ENCODE results near the gene GPC3. TPM values are rescaled to one million over a fixed set of nuclear protein-coding genes. Genes with fewer than 3 reads are reported as not detected.

The GPC3 gene
- total RNA-seq, 2 donors from 2014 or later, result 0.66 to 1.4 TPM

- H3K36me3 Mint-ChIP-seq, result no peaks in the 10 kb centered on the region
- no peak for ATAC-seq
- H3K9me3 Mint-ChIP-seq, result no peaks in the 10 kb centered on the region
- no peak for DNase-seq (ENCODE audit: low spot score in 2 of 2)
- H3K27ac Mint-ChIP-seq, result no peak overlapping the region
These were observed 126.1 kb downstream of the GPC3 start for GRCh38 chrX:133859336-133859735.

- Mint-ChIP-seq H3K9me3 (no peaks in the 10 kb centered on the region), H3K27ac (no peak overlapping the region), H3K36me3 (no peaks in the 10 kb centered on the region)
- DNase-seq (ENCODE audit: low spot score in 2 of 2), result no peak
- no peak for ATAC-seq
These were observed 127.6 kb downstream of the GPC3 start for GRCh38 chrX:133857640-133858269.

DNA sequence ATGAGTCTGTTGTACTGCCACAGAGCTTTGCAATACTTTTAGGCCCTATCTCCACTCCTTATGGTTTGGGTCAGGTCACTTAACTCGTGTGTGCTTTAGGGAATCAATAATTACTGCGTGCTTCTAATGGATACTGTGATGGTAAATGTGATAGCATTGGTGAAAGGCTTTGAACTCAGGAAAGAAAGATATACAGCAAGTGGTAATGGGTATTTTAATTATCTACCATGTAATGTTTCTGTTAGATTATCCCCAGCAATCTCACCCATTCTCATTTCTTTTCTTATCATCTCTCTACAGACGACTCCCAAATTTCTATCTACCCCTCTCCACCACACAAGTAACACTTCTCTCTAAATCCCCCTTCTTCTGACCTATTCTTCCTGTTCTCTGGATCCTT is 128.6 kb downstream of the GPC3 start:
- no peaks in the 10 kb centered on the region for H3K9me3 Mint-ChIP-seq
- DNase-seq (ENCODE audit: low spot score in 2 of 2) (no peak), ATAC-seq (no peak)
- H3K36me3 Mint-ChIP-seq, result no peaks in the 10 kb centered on the region
- no peak overlapping the region for H3K27ac Mint-ChIP-seq

GRCh38 chrX:133854290-133854689 is 131.1 kb downstream of the GPC3 start:
- no peak for DNase-seq (ENCODE audit: low spot score in 2 of 2)
- H3K36me3 Mint-ChIP-seq, result no peaks in the 10 kb centered on the region
- H3K27ac Mint-ChIP-seq, result no peak overlapping the region
- no peak for ATAC-seq
- H3K9me3 Mint-ChIP-seq, result no peaks in the 10 kb centered on the region

GRCh38 chrX:133852837-133853356 is 132.5 kb downstream of the GPC3 start:
- no peak overlapping the region for H3K27ac Mint-ChIP-seq
- DNase-seq (ENCODE audit: low spot score in 2 of 2), result no peak
- no peaks in the 10 kb centered on the region for H3K9me3 Mint-ChIP-seq
- no peak for ATAC-seq
- no peaks in the 10 kb centered on the region for H3K36me3 Mint-ChIP-seq

DNA sequence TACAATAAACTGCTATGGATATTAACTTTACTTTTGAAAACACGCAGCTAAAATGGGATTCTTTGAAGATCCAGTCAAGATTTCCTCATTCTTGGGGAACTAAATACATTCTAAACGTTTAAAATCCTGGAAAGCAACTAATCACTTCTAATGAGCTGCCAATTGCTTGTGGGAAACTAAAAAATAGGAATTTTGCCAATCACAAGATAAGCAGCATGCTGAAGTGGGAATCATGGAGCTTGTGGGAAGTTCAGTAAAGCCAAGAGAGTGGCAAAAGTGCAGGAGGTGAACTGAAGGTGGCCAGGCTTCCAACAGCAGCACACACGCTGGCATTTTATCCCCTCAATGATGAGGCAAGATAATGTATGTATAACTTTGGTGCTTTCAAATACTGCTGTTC is 133.0 kb downstream of the GPC3 start:
- Mint-ChIP-seq H3K27ac (no peak overlapping the region), H3K9me3 (no peaks in the 10 kb centered on the region), H3K36me3 (no peaks in the 10 kb centered on the region)
- ATAC-seq (no peak), DNase-seq (ENCODE audit: low spot score in 2 of 2) (no peak)

DNA sequence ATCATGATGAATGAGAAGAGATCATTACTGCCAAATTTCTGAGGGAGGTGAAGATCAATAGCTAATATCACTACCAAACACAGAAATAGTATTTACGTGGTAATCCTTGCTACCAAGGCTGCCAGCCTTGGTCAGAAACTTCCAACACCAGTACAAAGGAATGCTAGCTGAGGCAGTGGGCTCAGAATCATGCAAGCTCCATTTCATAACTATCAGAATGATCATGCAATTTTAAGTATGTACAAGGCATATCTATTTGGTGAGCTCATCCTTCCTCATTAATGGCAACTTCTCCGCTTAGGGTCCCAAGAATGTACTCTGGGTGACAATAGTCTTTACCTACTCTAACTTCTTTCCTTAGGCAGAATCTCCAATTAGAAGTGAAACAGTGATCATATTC is 135.0 kb downstream of the GPC3 start:
- ATAC-seq, result no peak
- H3K9me3 Mint-ChIP-seq, result no peaks in the 10 kb centered on the region
- no peak overlapping the region for H3K27ac Mint-ChIP-seq
- DNase-seq (ENCODE audit: low spot score in 2 of 2), result no peak
- no peaks in the 10 kb centered on the region for H3K36me3 Mint-ChIP-seq

DNA sequence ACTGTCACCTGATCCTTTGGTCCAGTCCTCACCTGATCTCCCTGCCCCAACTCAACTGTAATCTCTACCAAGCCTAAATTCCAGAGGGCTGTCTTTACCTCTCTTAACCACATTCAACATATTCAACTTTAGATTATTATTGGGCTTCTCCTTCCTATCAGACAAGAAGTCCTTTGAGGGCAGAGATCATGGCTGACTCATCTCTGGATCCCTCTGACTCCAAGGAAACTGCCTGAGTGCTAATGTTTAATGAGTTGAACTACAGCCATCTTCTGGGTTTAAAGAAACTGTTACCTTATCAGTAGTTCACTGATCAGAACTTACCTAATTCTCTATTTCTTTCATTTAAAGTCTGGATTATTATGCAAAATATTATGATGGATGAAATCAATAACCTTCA is 135.7 kb downstream of the GPC3 start:
- DNase-seq (ENCODE audit: low spot score in 2 of 2) (no peak), ATAC-seq (no peak)
- Mint-ChIP-seq H3K36me3 (no peaks in the 10 kb centered on the region), H3K9me3 (no peaks in the 10 kb centered on the region), H3K27ac (no peak overlapping the region)

DNA sequence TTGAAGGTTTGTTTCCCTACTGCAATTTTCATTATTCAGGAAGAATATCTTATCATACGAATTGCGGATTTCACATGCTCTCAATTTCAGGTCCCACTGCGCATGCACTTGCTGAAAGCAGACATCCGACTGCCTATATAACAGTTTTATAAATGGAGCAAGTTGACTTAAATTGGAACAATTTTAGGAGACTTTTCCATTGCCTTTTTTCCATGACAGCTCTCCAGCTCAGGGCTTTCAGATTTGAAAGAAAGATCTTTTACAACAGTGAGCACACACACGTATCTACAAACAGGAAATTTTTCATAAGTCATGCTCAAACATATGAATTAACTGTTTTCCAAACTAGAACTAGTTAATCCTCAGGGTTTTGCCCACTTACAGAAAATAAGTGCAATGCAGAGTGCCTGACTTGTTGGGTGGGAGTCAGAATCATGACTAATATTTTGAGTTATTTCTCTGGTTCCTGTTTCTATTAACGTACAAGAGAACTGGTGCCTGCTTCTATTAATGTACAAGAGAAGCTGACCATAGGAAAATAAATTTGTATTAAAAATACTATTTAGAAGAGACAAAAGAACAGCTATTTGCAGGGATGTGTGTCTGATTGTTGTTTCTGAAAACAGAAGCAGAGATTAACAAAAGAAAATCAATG is 137.9 kb downstream of the GPC3 start:
- H3K9me3 Mint-ChIP-seq, result no peaks in the 10 kb centered on the region
- H3K27ac Mint-ChIP-seq, result no peak overlapping the region
- ATAC-seq (no peak), DNase-seq (ENCODE audit: low spot score in 2 of 2) (no peak)
- no peaks in the 10 kb centered on the region for H3K36me3 Mint-ChIP-seq

DNA sequence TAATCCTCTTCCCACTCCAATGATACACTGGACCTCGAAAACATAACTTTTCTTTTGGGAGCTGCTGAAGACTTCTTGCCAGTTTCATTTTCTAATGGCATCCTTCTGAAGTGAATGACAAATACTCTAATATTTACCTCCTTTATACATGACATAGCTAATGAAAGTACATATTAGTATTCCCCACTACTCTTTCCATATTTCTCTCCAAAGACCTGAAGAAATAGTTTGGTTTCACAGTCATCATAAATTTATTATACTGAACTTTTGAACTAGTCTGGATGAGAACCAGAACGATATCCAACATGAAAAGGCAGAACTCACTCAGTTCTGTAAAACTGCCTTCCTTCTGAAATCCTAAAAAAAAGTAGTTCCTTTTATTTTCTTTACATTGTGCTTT is 139.1 kb downstream of the GPC3 start:
- DNase-seq (ENCODE audit: low spot score in 2 of 2), result no peak
- Mint-ChIP-seq H3K27ac (no peak overlapping the region), H3K36me3 (no peaks in the 10 kb centered on the region), H3K9me3 (no peaks in the 10 kb centered on the region)
- no peak for ATAC-seq

DNA sequence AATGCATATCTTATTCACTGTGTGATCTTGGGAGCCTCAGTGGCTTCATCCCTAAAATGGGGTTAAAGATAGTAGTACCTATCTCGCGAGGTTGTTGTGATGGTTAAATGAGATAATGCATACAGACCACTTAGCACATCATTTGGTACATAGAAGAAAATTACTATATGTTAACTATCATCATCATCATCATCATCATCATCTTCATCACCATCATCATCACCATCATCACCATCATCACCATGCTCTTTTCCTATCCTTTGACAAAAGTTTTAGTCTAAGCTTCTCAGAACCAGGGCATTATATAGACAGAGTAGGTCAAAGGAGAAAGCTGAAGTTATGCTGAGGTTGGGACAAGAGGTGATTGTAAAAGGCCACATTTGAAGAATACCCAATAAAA is 145.0 kb downstream of the GPC3 start:
- Mint-ChIP-seq H3K9me3 (no peaks in the 10 kb centered on the region), H3K27ac (no peak overlapping the region)
- no peak for ATAC-seq

GRCh38 chrX:133838761-133839676 is 146.4 kb downstream of the GPC3 start:
- no peaks in the 10 kb centered on the region for H3K36me3 Mint-ChIP-seq
- ATAC-seq (no peak), DNase-seq (ENCODE audit: low spot score in 2 of 2) (peak in 1 of 2 donors; percentile 33)
- H3K9me3 Mint-ChIP-seq, result no peaks in the 10 kb centered on the region
- H3K27ac Mint-ChIP-seq, result no peak overlapping the region

More for the DNA sequence above, 145.0 kb downstream of the GPC3 start:
- no peaks in the 10 kb centered on the region for H3K36me3 Mint-ChIP-seq
- no peak for DNase-seq (ENCODE audit: low spot score in 2 of 2)

DNA sequence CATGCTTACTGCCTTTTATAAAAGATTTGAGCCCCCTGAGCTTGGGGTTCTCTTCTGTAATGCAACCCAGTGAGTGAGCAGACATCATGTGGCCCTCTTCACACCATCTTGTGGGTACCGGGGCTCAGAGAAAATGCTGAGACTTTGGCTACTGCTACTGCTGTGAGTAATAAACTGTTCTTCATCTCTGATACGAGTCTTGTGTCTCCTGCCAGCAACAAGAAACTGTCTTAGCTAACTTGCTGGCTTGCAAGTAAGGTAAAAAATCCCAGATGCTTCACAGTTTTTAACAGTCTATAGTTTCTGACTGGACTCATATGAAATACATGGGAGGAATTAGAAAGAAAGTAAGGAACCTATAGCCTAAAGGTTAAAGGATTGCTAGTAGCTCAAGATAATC is 148.3 kb downstream of the GPC3 start:
- no peak for DNase-seq (ENCODE audit: low spot score in 2 of 2)

DNA sequence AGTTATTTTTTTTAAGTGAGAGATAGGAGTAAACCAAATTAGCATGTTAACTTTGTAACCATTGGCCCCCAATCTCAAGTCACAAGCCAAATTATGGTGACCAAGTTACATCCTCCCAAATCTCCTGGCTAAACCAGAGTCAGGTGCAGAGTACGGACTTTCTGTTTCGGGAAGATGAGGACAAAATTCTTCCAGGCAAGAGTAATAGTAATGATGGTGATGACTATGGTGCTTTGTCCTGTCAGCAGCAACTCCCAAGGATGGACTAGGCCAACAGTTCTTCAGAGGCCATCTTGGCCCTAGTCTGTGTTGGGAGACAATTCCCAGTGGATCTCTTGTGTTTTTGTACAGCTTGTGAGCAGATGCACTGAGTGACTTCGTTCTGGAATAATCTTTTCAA is 148.8 kb downstream of the GPC3 start:
- ATAC-seq (no peak), DNase-seq (ENCODE audit: low spot score in 2 of 2) (no peak)
- Mint-ChIP-seq H3K27ac (no peak overlapping the region), H3K36me3 (no peaks in the 10 kb centered on the region), H3K9me3 (no peaks in the 10 kb centered on the region)

More for the DNA sequence above, 148.3 kb downstream of the GPC3 start:
- Mint-ChIP-seq H3K9me3 (no peaks in the 10 kb centered on the region), H3K36me3 (no peaks in the 10 kb centered on the region), H3K27ac (no peak overlapping the region)
- no peak for ATAC-seq

- ATAC-seq, result no peak
- no peak overlapping the region for H3K27ac Mint-ChIP-seq
- H3K9me3 Mint-ChIP-seq, result no peaks in the 10 kb centered on the region
- DNase-seq (ENCODE audit: low spot score in 2 of 2), result no peak
- no peaks in the 10 kb centered on the region for H3K36me3 Mint-ChIP-seq
These were observed 150.6 kb downstream of the GPC3 start for GRCh38 chrX:133834771-133835170.

DNA sequence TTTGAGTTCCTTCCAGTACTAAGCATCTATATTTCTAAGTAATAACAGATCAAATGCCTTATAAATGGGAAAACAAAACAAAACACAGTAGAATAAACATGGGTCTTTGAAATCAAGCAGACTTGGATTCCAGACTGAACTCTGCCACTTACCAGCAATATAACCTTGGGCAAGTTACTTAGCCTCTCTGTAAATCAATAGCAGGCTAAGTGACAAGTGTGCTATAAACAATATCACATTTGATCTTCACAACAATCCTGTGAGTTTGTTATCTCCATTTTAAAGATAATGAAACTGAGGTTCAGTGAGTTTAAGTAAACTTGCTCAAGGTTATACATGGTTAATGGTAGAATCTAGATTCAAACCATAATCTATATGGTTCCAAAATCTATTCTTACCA is 165.8 kb downstream of the GPC3 start:
- H3K27ac Mint-ChIP-seq, result no peak overlapping the region
- DNase-seq (ENCODE audit: low spot score in 2 of 2) (no peak), ATAC-seq (no peak)
- H3K36me3 Mint-ChIP-seq, result no peaks in the 10 kb centered on the region
- no peaks in the 10 kb centered on the region for H3K9me3 Mint-ChIP-seq

DNA sequence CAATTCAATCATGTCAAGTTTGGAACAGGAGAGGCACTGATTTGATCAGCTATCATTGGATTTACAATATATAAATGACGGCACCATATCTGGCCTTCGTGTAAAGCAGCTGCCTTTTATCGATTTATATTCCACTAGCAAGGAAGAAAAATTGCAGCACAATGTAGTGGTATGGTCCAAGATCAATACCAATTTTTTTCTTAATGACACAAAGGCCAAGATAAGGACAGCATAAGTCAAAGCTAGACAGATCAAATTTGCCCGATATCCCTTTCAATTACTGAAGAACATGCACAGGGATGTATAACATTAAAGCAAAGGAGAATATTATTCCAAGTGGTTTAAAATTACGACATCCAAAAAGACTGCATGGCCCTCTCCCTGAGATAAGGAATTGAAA is 167.4 kb downstream of the GPC3 start:
- H3K9me3 Mint-ChIP-seq, result no peaks in the 10 kb centered on the region
- ATAC-seq, result no peak

More for the DNA sequence above, 167.4 kb downstream of the GPC3 start:
- no peaks in the 10 kb centered on the region for H3K36me3 Mint-ChIP-seq
- no peak overlapping the region for H3K27ac Mint-ChIP-seq
- DNase-seq (ENCODE audit: low spot score in 2 of 2), result no peak
